ENCODE data around the gene FAM217B.

- TF ChIP-seq POLR2AphosphoS5 (IDR thresholded peaks at IDR 0.05; ENCODE audit: borderline replicate concordance, low read depth, low read length) (no peak), EZH2 (IDR thresholded peaks at IDR 0.05) (no peak)
These were observed 36.6 kb upstream of the FAM217B start for GRCh38 chr20:59903621-59904020.

Measured in SK-N-MC (cell line).